Vagina (tissue), 2 donors: ENCODE measurements around the gene CCL19. TPM values are rescaled to one million over a fixed set of nuclear protein-coding genes. Genes with fewer than 3 reads are reported as not detected.
A peak's percentile ranks its signal among the peaks of the same experiment; 100 is the strongest.

Experiments
- DNase-seq, 2 donors: peaks; one replicate each; pipeline ENCODE4 v3.0.0-alpha.2; 2017; ENCODE audit errors: extremely low spot score in 2 of 2
- H3K27ac ChIP-seq: fragments of 200-600 bp; sonication (generic); one replicate; pipeline ENCODE4 v1.5.1; 2019
- H3K27me3 ChIP-seq: fragments of 200-600 bp; sonication (generic); one replicate; pipeline ENCODE4 v1.5.1; 2019
- H3K36me3 ChIP-seq, 2 donors: fragments of 200-600 bp; sonication (generic); one replicate each; pipeline ENCODE4 v1.5.1; 2017 to 2019
- H3K4me1 ChIP-seq: fragments of 200-600 bp; sonication (generic); one replicate; pipeline ENCODE4 v1.5.1; 2019
- H3K4me3 ChIP-seq, 2 donors: fragments of 200-600 bp; sonication (generic); 1 replicate in 1 of 2; 2 replicates in 1 of 2; pipeline ENCODE4 v1.5.1; 2016 to 2019
- H3K9me3 ChIP-seq: fragments of 200-600 bp; sonication (generic); one replicate; pipeline ENCODE4 v1.5.1; 2019
- CTCF ChIP-seq, 3 experiments: fragments of 450-650 bp in 2 of 3; fragments of 200-600 bp in 1 of 3; sonication (generic) in 1 of 3; IDR thresholded peaks; one replicate each; pipeline ENCODE4 v1.5.1; 2017 to 2019; ENCODE audit warnings: antibody characterized with exemption in 3 of 3, mild to moderate bottlenecking in 2 of 3, moderate library complexity in 2 of 3
- POLR2A ChIP-seq, 2 donors: fragments of 450-650 bp; IDR thresholded peaks; one replicate each; pipeline ENCODE4 v1.6.1; 2017; ENCODE audit warnings: antibody characterized with exemption in 2 of 2, mild to moderate bottlenecking in 2 of 2, moderate library complexity in 2 of 2
- POLR2AphosphoS5 ChIP-seq, 2 donors: sonication (generic); formaldehyde crosslinking; IDR thresholded peaks; one replicate each; pipeline ENCODE4 v1.9.0; 2017; ENCODE audit warnings: antibody characterized with exemption in 2 of 2, mild to moderate bottlenecking in 2 of 2, low read depth in 1 of 2; ENCODE audit not compliant: insufficient read depth in 1 of 2
- intact Hi-C: fragments of 100-400 bp; cut with DNase I; formaldehyde crosslinking; loops from one replicate; pipeline ENCODE4 v1.15.1; 2023
- total RNA-seq: library from RNA; depleted of rRNA; stranded (reverse); fragments of >200 nt; gene quantifications from one replicate; pipeline ENCODE4 v1.2.3, GENCODE V29; 2016

Gene CCL19
- total RNA-seq, 1 donor from 2014 or later, result 3.7 TPM

GRCh38 chr9:34647651-34648050, 43.4 kb downstream of the CCL19 start:
- peak overlapping the region; percentile 71 for H3K27ac ChIP-seq
- DNase-seq, result no peak
- H3K4me1 ChIP-seq, result peaks cover 39% of the 10 kb centered on the region

GRCh38 chr9:34647084-34647403, 44.0 kb downstream of the CCL19 start:
- Histone ChIP-seq H3K4me3 (peak overlapping the region; percentile 76 to 89), H3K27ac (peak overlapping the region; percentile 71), H3K9me3 (no peaks in the 10 kb centered on the region), H3K27me3 (no peaks in the 10 kb centered on the region), H3K4me1 (peaks cover 33% of the 10 kb centered on the region), H3K36me3 (peaks cover 0 to 15% of the 10 kb centered on the region in 2 donors)
- intact Hi-C loops, result no loop called here
- no peak for DNase-seq
- no peak for TF ChIP-seq CTCF (IDR thresholded peaks at IDR 0.05)
- no peak for TF ChIP-seq POLR2A (IDR thresholded peaks at IDR 0.05)
- TF ChIP-seq POLR2AphosphoS5 (IDR thresholded peaks at IDR 0.05; ENCODE audit: insufficient read depth in 1 of 2, low read depth in 1 of 2), result no peak

More at GRCh38 chr9:34647651-34648050, 43.4 kb downstream of the CCL19 start:
- peaks cover 0 to 15% of the 10 kb centered on the region in 2 donors for H3K36me3 ChIP-seq
- intact Hi-C loops, result no loop called here
- TF ChIP-seq POLR2AphosphoS5 (IDR thresholded peaks at IDR 0.05; ENCODE audit: insufficient read depth in 1 of 2, low read depth in 1 of 2) (no peak), POLR2A (IDR thresholded peaks at IDR 0.05) (no peak), CTCF (IDR thresholded peaks at IDR 0.05) (no peak)
- no peaks in the 10 kb centered on the region for H3K27me3 ChIP-seq
- no peaks in the 10 kb centered on the region for H3K9me3 ChIP-seq
- peak overlapping the region; percentile 76 to 89 for H3K4me3 ChIP-seq

GRCh38 chr9:34646211-34647083, 44.6 kb downstream of the CCL19 start, which contains the start of gene GALT:
GALT (plus strand) TSS chr9:34646675; CDS start chr9:34646705, 30 bp downstream.
- H3K27me3 ChIP-seq, result no peaks in the 10 kb centered on the region
- intact Hi-C loops, result no loop called here
- H3K27ac ChIP-seq, result peak within 1 kb of the TSS; percentile 71
- no peak for DNase-seq
- H3K36me3 ChIP-seq, result peaks cover 0 to 15% of the 10 kb centered on the region in 2 donors
- TF ChIP-seq POLR2AphosphoS5 (IDR thresholded peaks at IDR 0.05; ENCODE audit: insufficient read depth in 1 of 2, low read depth in 1 of 2), result peak; percentile 75 to 88
- TF ChIP-seq CTCF (IDR thresholded peaks at IDR 0.05), result peak in 2 of 3 experiments; percentile 42 to 48
- TF ChIP-seq POLR2A (IDR thresholded peaks at IDR 0.05), result peak in 1 of 2 donors; percentile 19
- H3K9me3 ChIP-seq, result no peaks in the 10 kb centered on the region
- H3K4me1 ChIP-seq, result peaks cover 27% of the 10 kb centered on the region
- peak within 1 kb of the TSS; percentile 76 to 89 for H3K4me3 ChIP-seq

- intact Hi-C loops, result no loop called here
- H3K4me3 ChIP-seq, result no peak overlapping the region
- TF ChIP-seq POLR2AphosphoS5 (IDR thresholded peaks at IDR 0.05; ENCODE audit: insufficient read depth in 1 of 2, low read depth in 1 of 2) (no peak), POLR2A (IDR thresholded peaks at IDR 0.05) (no peak), CTCF (IDR thresholded peaks at IDR 0.05) (no peak)
- no peaks in the 10 kb centered on the region for H3K9me3 ChIP-seq
- peaks cover 19% of the 10 kb centered on the region for H3K4me1 ChIP-seq
- H3K27ac ChIP-seq, result no peak overlapping the region
- H3K36me3 ChIP-seq, result peaks cover 0 to 15% of the 10 kb centered on the region in 2 donors
- no peak for DNase-seq
- H3K27me3 ChIP-seq, result no peaks in the 10 kb centered on the region
These were observed 46.2 kb downstream of the CCL19 start for GRCh38 chr9:34644766-34645314.
